ENCODE data around the gene ITGB6.

DNA sequence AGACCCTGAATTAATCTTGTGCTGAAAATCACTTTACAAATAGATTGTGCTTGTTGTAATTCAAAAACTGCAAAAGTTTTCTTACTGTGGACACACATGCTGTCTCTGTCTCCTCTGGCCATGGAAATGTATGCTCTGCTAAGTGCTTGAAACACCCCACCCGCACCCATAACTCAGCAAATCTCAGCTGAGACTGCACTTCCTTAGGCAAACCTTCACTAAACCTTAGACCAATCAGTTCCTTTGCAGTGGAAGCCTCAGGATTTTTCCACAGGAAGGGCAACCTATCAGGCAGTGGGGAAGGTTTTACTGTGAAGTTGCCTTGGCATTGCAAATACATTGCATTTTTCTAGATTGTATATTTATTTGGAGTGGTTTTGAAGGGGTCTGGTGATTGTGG, 75.5 kb downstream of the ITGB6 start:
- TF ChIP-seq, protein P1, sequence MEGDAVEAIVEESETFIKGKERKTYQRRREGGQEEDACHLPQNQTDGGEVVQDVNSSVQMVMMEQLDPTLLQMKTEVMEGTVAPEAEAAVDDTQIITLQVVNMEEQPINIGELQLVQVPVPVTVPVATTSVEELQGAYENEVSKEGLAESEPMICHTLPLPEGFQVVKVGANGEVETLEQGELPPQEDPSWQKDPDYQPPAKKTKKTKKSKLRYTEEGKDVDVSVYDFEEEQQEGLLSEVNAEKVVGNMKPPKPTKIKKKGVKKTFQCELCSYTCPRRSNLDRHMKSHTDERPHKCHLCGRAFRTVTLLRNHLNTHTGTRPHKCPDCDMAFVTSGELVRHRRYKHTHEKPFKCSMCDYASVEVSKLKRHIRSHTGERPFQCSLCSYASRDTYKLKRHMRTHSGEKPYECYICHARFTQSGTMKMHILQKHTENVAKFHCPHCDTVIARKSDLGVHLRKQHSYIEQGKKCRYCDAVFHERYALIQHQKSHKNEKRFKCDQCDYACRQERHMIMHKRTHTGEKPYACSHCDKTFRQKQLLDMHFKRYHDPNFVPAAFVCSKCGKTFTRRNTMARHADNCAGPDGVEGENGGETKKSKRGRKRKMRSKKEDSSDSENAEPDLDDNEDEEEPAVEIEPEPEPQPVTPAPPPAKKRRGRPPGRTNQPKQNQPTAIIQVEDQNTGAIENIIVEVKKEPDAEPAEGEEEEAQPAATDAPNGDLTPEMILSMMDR (IDR thresholded peaks at IDR 0.05): no peak
- TF ChIP-seq POLR2A (IDR thresholded peaks at IDR 0.05): no peak

Data from thyroid gland (tissue), 4 donors.